Pulmonary artery endothelial cell (primary cell): ENCODE results near the gene CMTM7. TPM values are rescaled to one million over a fixed set of nuclear protein-coding genes. Genes with fewer than 3 reads are reported as not detected.

ENCODE experiments used
- DNase-seq: peaks from one replicate; pipeline ENCODE4 v3.0.0-alpha.2; 2011; ENCODE audit warnings: low read depth, low spot score
- total RNA-seq: library from RNA; depleted of rRNA; stranded (reverse); fragments of >200 nt; gene quantifications from 2 replicates; pipeline ENCODE4 v1.2.3, GENCODE V29; 2014

Gene CMTM7, protein sequence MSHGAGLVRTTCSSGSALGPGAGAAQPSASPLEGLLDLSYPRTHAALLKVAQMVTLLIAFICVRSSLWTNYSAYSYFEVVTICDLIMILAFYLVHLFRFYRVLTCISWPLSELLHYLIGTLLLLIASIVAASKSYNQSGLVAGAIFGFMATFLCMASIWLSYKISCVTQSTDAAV
- 12.6 and 12.7 TPM in 2 replicates for total RNA-seq

DNA sequence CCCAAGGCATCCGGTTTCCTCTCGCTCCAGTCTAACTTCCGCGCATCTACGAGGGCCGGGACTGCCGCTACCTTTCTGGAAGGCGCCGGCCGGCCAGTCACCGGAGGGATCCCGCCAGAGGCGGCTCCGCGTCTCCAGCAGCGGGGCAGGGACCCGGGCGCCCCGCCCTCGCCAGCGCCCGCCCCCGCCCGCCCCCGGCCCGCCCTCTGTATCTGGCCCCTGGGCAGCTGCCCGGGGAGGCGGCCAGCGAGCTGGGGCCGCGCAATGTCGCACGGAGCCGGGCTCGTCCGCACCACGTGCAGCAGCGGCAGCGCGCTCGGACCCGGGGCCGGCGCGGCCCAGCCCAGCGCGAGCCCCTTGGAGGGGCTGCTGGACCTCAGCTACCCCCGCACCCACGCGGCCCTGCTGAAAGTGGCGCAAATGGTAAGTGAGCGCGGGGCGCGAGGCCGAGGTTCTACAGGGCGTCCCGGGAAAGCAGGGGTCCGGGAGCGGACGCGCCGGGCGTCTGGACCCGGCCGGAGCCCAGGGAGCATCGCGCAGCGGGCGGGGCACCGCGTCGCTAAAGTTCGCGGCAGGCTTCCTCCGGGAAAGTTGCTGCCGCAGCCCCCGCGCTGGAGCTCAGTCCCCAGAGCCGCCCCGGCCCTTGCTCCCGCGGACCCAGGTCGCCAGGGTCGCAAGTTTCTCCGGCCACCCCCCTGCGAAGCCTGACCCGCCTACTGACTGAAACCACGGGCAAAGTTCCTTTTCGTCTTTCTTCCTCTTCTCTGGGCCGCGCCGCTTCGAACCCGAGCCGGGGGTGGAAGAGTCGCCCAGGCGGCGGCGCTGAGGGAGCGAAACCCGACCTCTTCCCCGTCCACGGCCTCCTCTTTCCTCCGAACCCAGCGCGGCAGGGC lies at the start of gene CMTM7:
CMTM7 (plus strand) TSS at position 211 of the 893 bp plus-strand sequence; CDS start at position 265, 54 bp downstream.
- DNase-seq = peak; percentile 15

DNA sequence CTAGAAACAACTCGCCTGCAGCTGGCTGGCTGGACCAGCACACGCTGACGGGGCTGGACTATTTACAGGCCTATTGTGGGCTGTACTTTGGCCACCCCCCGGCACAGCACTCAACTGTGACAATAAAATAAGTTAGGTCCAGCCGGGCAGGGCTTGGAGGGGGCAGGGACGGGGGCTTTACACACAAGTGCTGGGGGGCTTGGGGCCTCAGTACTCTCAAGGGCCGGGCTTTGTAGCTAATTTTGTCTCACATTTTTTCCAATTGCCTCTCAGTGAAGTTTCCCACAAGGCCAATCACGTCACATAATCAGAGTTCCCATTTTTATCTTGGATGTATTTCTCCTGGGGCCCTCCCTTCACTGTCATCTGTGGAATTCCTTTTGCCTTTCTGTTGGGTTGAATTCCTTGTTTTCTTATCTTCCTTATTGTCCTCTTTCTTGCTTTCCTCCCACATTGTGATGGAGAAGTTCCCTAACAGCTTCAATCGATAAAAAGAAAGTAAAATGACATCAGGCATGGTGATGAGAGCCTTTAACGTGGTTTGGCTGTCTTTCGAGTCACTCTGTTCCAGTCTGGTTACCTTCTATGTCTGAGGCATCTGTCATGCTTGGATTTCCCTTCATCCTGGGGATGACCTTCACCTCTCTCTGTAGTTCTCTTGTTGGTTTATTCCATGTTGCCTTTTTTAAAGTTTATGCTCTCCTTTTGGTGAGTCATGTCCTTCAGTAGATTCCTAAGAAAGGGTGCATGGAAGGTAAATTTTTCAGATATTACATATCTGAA lies 44.1 kb upstream of the CMTM7 start:
- DNase-seq = no peak

DNA sequence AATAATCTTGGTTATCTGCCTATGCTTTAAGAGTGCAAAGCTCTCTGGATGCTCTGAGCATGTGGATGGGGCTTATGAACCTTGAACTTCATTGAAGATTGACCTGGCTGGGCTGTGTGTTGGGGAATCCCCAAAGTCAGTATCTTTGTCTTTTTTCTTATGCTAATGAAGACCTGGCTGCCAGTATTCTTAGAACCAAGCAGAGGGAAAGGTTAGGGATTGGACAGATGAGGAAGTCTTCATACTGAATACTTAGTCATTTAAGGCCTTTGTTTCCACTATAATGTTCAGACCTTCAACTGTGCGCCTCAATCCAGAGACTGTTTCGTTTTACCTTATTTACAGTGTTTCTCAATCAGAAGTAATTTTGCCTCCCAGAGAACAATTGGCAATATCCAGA lies 42.5 kb upstream of the CMTM7 start:
- DNase-seq = no peak

DNA sequence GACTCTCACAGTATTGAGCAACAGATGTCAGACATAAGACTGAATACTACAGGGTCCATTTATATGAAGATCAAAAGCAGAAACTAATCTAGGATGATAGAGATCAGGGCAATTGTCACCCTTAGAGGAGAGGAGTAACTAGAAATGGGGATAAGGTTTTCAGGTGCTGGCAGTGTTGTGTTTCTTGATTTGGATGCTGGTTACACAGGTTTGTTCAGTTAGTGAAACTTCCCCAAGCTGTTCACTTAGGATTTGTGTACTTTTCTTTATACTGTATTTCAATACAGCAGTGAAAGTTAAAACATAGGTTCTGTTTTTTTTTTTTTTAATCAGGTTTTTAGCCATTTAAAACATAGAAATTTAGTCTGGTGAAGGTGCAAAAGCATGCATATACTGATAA lies 39.1 kb upstream of the CMTM7 start:
- DNase-seq = no peak

DNA sequence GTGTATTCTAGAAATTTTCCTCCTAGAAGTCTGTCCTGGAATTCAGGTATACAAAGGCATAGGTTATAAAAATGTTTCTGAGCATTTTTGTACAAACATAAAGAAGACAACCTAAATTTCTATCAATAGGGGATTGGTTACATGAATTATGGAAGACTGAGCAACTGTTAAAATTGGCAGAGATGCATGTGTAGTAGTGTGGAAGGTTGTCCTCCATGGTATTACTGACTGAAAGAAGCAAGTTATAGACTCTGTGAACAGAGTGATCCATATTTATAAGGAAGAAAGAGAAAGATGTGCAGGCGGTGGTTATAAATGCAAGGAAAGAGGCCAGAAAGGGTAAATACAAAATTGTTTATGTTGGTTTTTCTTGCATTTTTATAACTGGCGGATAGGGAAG lies 38.3 kb upstream of the CMTM7 start:
- no peak for DNase-seq

DNA sequence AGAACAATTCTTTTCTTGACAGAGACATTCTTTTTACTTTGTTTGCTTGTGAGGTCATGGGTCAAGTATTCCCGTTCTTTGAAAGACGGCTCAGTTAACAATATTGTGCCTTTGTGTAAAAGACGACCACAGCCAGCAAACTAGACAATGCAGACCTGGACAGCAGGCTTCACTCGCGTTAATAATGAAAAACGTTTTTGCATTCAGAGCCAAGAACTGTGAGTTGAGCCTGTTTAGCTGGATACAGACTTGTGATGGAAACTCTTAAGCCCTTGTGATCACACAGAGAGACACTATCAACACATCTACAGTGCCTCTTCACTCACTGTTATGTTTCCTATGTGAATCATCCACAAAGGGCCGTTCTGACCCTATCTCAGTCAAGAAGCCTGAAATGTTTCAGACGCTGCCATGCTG lies 37.3 kb upstream of the CMTM7 start:
- no peak for DNase-seq

DNA sequence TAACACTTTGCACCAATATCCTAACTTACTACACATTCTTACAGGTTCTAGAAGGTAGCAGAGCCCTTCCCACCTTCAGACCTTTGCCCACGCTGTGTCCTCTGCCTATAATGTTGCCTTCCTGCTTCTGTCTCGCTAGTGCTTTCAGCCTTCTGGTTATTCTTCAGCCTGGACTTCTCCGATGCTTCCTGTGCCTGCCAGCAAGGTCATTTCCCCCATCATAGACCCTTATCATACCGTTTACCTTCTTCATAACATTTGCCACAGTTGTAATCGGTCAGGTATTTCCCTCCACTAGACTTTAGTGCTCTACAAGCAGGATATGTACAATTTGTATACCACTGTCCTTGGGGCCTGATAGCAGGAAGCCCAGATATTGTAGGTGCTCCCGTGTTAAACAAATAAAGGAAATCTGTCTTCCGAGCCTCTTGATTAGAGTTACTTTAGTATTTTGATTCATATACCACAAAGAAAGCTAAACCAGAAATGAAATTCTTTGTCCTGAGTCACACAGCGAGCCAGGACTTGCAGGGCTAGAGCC lies 35.8 kb upstream of the CMTM7 start:
- DNase-seq = no peak

DNA sequence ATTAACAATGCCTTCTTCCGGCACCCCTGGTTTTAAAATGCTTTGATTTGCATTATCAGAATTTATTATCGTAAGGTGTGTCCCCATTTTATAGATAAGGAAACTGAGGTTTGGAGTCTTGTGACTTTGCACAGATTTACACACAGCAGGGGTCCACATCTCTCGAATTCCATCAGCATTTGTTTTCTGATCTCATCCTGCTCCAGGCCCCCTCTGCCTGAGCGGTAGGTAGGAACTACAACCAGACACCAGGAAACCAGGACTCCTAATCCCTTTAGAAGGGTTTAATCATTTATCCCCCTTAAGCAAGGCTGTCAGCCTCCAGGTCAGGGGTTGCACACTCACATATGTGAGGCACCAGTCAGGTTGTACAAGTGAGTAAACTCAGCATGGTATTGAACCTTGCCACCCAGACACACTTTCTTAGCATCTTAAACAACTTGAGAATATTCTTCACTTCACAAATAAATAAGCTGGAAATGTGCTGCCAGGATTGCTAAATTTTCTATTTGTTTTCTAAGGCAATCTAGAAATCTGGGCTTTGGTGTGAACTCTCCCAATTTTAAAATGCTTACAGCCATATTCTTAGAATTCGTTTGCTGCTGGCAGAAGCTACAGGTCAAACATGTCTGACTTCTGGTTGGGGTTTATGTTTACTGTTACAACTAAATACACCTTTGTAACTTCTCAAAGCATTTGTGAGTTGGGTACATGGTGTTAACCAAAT lies 31.7 kb upstream of the CMTM7 start:
- no peak for DNase-seq

DNA sequence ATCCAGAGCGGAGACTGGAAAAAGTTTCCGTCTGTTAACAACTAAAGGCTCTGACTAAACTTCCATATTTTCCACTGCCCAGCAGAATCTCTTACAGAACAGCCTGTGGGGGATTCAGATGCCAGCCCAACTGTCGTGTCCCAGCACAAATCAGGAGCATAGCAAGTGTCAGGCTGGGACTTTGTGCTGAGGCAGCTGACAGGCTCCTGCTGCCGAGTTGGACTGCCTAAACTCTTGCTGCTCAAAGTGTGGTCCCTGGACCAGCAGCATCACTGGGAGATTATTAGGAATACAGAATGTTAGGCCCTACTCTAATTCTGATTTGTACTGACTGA lies 31.2 kb upstream of the CMTM7 start:
- no peak for DNase-seq

DNA sequence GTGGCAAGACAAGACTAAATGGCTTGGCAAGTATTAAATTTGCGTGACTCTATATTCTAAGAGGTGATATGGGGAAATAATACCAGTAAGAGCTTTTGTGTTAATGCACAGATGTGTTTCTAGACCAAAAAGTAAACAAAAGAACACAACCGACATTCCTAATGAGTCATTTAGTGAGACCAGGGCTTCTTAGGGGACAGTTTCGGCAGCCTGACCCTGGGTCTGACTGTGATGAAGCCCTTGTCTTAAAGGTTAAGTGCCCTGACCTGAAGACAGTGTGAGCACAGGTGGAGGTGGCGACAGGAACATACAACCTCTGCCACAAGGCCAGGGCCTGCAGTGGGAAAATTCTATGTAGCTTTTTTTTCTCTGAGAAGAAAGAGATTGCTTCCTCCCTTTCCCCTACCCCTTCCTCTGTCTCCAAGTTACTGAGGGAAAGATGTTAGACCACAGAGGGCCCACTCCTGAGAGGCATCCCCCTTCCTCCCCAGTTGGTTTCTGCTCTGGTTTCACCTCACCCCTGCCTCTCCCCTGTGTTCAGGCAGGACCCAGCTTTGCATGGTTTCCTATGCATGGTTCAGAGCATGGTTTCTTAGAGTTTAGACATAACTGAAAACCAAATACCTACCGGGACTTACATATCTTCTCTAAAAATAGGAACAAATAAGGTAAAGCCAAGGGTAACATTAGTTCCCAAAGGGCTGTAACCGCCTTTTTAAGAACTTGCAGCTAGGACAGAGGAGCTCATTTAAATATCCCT lies 24.8 kb upstream of the CMTM7 start:
- no peak for DNase-seq

DNA sequence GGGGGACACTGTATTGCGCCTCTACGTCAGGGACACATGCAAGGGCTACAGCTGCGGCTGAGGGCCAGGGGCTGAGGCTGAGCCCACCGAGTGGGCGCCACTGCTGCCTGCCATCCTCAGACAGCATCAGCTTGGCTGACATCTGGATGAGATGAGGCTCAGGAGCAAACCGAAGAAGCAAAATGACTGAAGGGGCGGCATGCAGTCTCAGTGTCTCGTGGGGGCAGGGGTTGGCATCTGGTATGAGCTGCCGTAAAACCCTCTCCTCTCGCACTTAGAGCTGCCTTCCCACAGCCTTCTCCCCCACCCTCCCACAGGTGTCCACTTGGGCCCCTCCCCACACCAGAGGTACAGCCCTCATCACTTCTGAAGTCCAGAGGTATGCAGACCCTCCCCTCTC lies 24.2 kb upstream of the CMTM7 start:
- no peak for DNase-seq

DNA sequence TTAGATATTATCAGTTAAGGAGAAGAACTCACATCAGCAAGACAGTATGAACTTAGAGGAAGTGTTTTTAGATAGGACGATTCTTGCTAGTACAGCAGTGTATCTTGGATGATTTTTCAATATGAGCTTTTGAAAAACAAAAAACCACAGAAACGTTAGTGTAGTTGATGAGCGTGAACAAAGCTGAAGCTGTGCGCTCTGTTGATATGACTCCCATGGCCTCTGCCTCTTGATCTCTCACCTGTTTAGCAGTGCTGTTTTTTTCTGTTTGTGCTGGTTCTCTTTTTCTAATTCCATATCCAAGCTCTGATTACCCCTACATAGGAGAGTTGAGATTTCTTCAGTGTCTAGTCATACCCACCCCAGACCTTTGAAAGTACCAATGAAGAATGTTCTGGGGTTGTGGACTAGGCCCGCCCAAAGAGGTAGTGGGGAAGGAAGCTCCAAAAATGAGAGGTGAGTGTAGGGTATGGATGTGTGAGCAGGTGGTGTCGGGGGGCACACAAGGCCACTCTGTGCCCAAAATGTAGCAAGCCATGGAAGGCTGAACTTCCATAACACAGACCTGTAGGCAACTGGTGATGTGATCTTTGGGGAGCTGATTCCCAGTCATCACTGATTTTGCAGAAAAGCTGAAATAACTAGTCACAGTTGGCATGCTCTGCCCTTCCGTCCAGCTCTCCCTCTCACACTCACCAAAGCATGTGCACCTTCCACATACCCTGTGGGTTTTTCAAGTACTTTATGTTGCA lies 20.0 kb upstream of the CMTM7 start:
- no peak for DNase-seq

DNA sequence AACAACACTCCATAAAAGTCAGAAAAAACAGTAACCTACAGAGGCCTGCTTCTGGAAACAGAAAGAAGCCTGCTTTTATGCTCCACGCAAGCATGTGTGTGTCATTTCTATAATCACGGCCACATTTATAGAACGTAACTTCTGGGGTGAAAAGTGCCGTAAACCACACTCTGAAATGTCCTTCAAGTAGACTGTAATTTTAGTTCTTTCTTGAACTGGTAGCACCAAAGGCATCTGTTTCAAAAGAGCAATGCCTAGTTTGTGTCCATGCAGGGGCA lies 19.5 kb upstream of the CMTM7 start:
- no peak for DNase-seq

DNA sequence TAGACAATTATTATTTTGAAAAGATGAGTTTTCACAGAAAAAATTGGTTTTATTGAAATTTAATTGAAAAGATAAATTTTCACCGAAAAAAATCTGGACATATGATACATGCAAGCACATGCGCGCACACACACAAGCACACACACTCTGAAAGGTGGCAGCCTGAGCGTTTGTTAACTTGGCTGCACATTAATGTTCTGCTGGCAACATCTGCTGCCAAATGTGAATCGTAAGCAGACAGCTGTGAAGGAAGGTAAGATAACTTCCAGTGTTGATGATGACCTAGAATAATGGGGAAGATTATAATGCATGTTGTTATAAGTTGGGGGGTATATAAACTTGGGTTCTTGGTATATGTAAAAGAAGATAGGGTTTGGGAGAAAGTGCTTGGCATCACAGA lies 18.4 kb upstream of the CMTM7 start:
- no peak for DNase-seq

DNA sequence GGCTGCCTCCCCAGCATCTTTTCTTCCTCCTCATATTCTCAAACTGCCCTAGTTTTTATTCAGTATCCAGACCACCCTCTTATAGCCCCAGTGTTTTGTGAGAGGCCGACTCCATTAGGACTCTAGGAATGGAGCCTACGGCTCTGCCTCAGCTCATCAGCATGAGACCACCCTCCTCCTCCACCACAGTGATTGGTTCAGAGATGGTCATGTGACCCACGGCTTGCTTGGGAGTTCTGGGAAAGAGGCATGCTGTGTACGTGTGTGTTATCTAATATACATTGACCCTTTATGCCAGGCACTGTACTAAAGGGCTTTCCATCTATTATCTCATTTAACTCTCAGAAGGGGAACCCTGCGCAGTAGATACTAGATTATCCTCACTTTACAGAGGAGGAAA lies 17.8 kb upstream of the CMTM7 start:
- DNase-seq = no peak

DNA sequence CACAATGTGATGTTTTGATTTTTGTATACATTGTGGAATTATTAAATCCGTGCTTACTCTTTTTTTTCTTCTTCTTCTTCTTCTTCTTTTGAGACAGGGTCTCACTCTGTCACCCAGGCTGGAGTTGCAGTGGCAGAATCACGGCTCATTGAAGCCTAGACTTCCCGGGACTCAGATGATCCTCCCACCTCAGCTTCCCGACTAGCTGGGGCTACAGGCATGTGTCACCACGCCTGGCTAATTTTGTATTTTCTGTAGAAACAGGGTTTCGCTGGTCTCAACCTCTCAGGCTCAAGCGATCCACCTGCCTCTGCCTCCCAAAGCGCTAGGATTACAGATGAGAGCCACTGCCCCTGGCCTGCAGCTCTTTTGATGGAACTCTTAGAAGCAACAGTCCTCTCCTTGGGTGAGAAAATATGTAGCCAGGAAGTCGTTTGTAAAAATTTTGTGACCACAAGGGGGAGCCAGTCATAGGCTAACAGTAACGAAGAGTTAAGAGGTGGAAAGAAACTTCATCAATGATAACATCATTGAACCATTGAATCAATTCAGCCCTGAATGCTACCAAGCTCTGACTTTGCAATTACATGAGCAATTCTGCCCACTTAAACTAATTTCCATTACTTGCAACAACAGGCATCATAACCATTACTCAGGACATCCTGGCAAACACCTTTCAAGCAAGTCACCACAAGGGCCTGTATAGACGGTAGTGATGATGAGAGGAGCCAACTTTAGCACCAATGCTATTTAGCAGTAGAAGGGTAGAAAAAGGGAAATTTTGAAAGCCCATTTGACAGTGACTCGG lies 16.7 kb upstream of the CMTM7 start:
- DNase-seq = no peak

DNA sequence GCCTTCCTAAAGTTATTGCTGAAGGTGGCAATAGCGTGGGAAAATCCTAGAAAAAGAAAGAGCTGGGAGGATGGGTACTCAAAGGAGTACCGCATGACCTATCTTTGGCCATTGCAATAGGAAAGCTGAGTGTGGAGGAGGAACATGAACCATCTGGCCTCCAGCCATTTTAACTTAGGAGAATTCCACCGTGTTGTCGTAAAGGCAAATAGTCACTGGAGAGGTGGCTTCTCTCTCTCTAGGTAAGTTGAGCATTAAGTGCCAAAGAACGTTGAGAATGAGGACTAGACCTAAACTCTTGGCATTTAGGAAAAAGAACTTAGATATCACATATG lies 16.1 kb upstream of the CMTM7 start:
- no peak for DNase-seq

DNA sequence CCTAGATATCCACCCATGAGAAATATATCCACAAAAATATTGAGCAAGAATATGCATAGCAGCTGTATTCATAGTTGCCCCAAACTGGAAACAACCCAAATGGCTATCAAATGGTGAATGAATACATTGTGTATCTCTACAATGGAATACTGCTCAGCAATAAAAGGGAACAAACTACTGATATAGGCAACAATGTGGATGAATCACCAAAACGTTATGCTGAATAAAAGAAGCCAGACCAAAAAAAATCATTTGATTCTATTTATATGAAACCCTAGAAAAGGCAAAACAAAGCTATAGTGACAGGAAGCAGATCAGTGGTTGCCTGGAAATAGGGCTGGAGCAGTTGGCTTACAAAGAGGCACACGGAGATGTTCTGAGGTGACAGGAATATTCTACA lies 15.5 kb upstream of the CMTM7 start:
- peak; percentile 64 for DNase-seq

DNA sequence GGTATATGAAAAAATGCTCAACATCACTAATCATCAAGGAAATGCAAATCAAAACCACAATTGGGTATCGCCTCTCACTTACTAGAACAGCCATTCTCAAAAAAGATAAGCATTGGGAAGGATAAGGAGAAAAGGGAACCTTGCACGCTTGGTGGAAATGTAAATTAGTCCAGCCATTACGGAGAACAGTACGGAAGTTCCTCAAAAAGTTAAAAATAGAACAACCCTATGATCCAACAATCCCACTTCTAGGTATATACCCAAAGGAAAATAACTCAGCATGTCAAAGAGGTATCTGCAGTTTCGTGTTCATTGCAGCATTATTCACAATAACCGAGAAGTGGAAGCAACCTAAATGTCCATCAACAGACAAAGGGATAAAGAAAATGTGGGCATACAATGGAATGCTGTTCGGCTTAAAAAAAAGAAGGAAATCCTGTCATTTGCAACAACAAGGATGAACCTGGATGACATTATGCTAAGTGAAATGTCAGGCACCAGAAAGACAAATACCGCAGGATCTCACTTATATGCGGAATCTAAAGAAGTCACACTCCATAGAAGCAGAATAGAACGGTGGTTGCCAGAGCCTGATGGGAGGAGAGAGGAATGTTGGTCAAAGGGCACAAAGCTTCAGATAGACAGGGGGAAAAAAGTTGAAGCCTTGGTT lies 11.7 kb upstream of the CMTM7 start:
- DNase-seq = no peak
